Measurements from ENCODE around the gene TSEN15.

DNA sequence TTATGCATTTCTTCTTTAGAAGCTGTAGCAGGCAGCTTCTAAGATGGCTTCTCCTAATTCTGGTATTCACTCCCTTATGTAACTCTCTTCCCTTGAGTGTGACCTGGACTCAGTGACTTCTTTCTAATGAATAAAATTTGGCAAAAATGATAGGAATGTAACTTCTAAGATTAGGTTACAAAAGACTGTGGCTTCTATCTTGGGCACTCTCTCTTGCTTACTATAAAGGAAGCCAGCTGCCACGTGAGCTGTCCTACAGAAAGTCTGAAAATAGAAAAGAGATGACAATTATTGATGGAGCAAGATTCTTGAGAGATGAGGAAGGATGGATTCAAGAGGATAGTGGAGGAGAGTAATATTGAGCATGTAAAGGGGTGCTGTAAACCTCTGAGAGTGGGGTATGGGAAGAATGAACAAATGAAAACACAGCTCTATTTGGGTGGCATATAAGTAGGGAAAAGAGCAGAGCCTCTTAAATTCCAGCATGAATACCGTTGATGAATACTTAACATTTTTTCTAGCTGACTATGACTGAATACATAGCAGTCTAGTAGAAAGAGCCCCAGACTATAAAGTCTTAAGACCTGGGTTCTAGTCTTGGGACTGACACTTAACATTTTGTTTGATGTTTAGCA lies 5.5 kb downstream of the TSEN15 start:
- TF ChIP-seq POLR2A (IDR thresholded peaks at IDR 0.05), result no peak
- TF ChIP-seq, protein P1, sequence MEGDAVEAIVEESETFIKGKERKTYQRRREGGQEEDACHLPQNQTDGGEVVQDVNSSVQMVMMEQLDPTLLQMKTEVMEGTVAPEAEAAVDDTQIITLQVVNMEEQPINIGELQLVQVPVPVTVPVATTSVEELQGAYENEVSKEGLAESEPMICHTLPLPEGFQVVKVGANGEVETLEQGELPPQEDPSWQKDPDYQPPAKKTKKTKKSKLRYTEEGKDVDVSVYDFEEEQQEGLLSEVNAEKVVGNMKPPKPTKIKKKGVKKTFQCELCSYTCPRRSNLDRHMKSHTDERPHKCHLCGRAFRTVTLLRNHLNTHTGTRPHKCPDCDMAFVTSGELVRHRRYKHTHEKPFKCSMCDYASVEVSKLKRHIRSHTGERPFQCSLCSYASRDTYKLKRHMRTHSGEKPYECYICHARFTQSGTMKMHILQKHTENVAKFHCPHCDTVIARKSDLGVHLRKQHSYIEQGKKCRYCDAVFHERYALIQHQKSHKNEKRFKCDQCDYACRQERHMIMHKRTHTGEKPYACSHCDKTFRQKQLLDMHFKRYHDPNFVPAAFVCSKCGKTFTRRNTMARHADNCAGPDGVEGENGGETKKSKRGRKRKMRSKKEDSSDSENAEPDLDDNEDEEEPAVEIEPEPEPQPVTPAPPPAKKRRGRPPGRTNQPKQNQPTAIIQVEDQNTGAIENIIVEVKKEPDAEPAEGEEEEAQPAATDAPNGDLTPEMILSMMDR (IDR thresholded peaks at IDR 0.05), result no peak

Data from heart left ventricle (tissue), 13 donors.